Type B pancreatic cell (in vitro differentiated cells): ENCODE results near the gene LEP. TPM values are rescaled to one million over a fixed set of nuclear protein-coding genes. Genes with fewer than 3 reads are reported as not detected.

Experiments used
- DNase-seq: peaks from one replicate; pipeline ENCODE4 v3.0.0; 2021; ENCODE audit warnings: mixed read lengths; ENCODE audit not compliant: unreplicated experiment; ENCODE audit errors: extremely low spot score
- H3K27ac Mint-ChIP-seq: 2 replicates; pipeline ENCODE4 v1.8.0; 2021; ENCODE audit warnings: mild to moderate bottlenecking, mixed read lengths
- H3K27me3 Mint-ChIP-seq: 2 replicates; pipeline ENCODE4 v1.8.0; 2021; ENCODE audit warnings: mixed read lengths
- H3K36me3 Mint-ChIP-seq: 2 replicates; pipeline ENCODE4 v1.8.0; 2021; ENCODE audit warnings: mixed read lengths
- H3K4me1 Mint-ChIP-seq: one replicate; pipeline ENCODE4 v1.8.0; 2021; ENCODE audit warnings: mixed read lengths; ENCODE audit not compliant: unreplicated experiment
- H3K4me3 Mint-ChIP-seq: 2 replicates; pipeline ENCODE4 v1.8.0; 2021; ENCODE audit warnings: mild to moderate bottlenecking, mixed read lengths
- H3K9me3 Mint-ChIP-seq: 2 replicates; pipeline ENCODE4 v1.8.0; 2021; ENCODE audit warnings: mixed read lengths
- CTCF ChIP-seq: fragments of 200-600 bp; sonication (generic); conservative IDR thresholded peaks from 2 replicates; pipeline ENCODE4 v1.5.0; 2021; ENCODE audit warnings: antibody characterized with exemption, mild to moderate bottlenecking
- total RNA-seq: library from RNA; stranded (reverse); gene quantifications from 2 replicates; pipeline ENCODE4 v1.2.1, GENCODE V29; 2021; ENCODE audit warnings: low replicate concordance

The LEP gene
- total RNA-seq, 1 donor from 2014 or later, result not detected

GRCh38 chr7:128219636-128220035 is 21.4 kb upstream of the LEP start:
- Mint-ChIP-seq H3K9me3 (no peaks in the 10 kb centered on the region), H3K27ac (no peak overlapping the region), H3K27me3 (peaks cover 45% of the 10 kb centered on the region), H3K4me1 (no peaks in the 10 kb centered on the region), H3K4me3 (no peak overlapping the region), H3K36me3 (no peaks in the 10 kb centered on the region)
- no peak for TF ChIP-seq CTCF
- no peak for DNase-seq

- DNase-seq, result no peak
- Mint-ChIP-seq H3K27me3 (peaks cover 44% of the 10 kb centered on the region), H3K4me1 (no peaks in the 10 kb centered on the region)
These were observed 19.1 kb upstream of the LEP start for GRCh38 chr7:128221929-128222403.

GRCh38 chr7:128226132-128226980 is 14.7 kb upstream of the LEP start:
- DNase-seq, result no peak
- Mint-ChIP-seq H3K27ac (no peak overlapping the region), H3K36me3 (no peaks in the 10 kb centered on the region), H3K4me3 (no peak overlapping the region), H3K4me1 (no peaks in the 10 kb centered on the region), H3K27me3 (peaks cover 21% of the 10 kb centered on the region), H3K9me3 (no peaks in the 10 kb centered on the region)
- no peak for TF ChIP-seq CTCF

More at GRCh38 chr7:128221929-128222403, 19.1 kb upstream of the LEP start:
- no peak for TF ChIP-seq CTCF
- Mint-ChIP-seq H3K36me3 (no peaks in the 10 kb centered on the region), H3K27ac (no peak overlapping the region), H3K9me3 (no peaks in the 10 kb centered on the region), H3K4me3 (no peak overlapping the region)

- DNase-seq, result no peak
- TF ChIP-seq CTCF, result no peak
- no peak overlapping the region for H3K27ac Mint-ChIP-seq
- H3K4me1 Mint-ChIP-seq, result no peaks in the 10 kb centered on the region
- no peaks in the 10 kb centered on the region for H3K9me3 Mint-ChIP-seq
- H3K4me3 Mint-ChIP-seq, result no peak overlapping the region
- peaks cover 15% of the 10 kb centered on the region for H3K27me3 Mint-ChIP-seq
- no peaks in the 10 kb centered on the region for H3K36me3 Mint-ChIP-seq
These were observed 13.8 kb upstream of the LEP start for GRCh38 chr7:128227271-128227670.

GRCh38 chr7:128231021-128231420 is 10.1 kb upstream of the LEP start:
- peaks cover 17% of the 10 kb centered on the region for H3K27me3 Mint-ChIP-seq
- no peak overlapping the region for H3K27ac Mint-ChIP-seq
- no peak overlapping the region for H3K4me3 Mint-ChIP-seq
- no peak for TF ChIP-seq CTCF
- no peaks in the 10 kb centered on the region for H3K36me3 Mint-ChIP-seq
- no peaks in the 10 kb centered on the region for H3K9me3 Mint-ChIP-seq
- no peaks in the 10 kb centered on the region for H3K4me1 Mint-ChIP-seq
- DNase-seq, result no peak
